Small intestine (tissue), 7 donors: ENCODE results near the gene GPR137C. TPM values are rescaled to one million over a fixed set of nuclear protein-coding genes. Genes with fewer than 3 reads are reported as not detected.

ENCODE experiments used
- DNase-seq, 2 donors: peaks; one replicate each; pipeline versions ENCODE4 v3.0.0 to v3.0.0-alpha.2; 2013
- FAIRE-seq: peaks from 2 replicates; lab custom pipeline; 2012; peaks lifted over from hg19 to GRCh38; lab: Jason Lieb, UNC
- H3K27ac ChIP-seq, 3 donors: one replicate each; pipeline ENCODE4 v1.5.1; 2013; ENCODE audit warnings: low read length in 2 of 3, mild to moderate bottlenecking in 2 of 3, control low read depth in 1 of 3, inconsistent platforms in 1 of 3, low read depth in 1 of 3, moderate library complexity in 1 of 3
- H3K27me3 ChIP-seq, 3 donors: one replicate each; pipeline ENCODE4 v1.6.1; 2013; ENCODE audit warnings: low read length in 3 of 3, inconsistent platforms in 1 of 3; ENCODE audit not compliant: control insufficient read depth in 3 of 3, insufficient read depth in 3 of 3
- H3K36me3 ChIP-seq, 3 donors: one replicate each; pipeline ENCODE4 v1.6.1; 2013; ENCODE audit warnings: low read length in 3 of 3, inconsistent platforms in 1 of 3, low read depth in 1 of 3, mild to moderate bottlenecking in 1 of 3, moderate library complexity in 1 of 3; ENCODE audit not compliant: control insufficient read depth in 3 of 3, insufficient read depth in 2 of 3
- H3K4me1 ChIP-seq, 3 donors: one replicate each; pipeline ENCODE4 v1.6.1; 2013; ENCODE audit warnings: low read length in 2 of 3, inconsistent platforms in 1 of 3, low read depth in 1 of 3, mild to moderate bottlenecking in 1 of 3, moderate library complexity in 1 of 3; ENCODE audit not compliant: control insufficient read depth in 3 of 3, insufficient read depth in 2 of 3
- H3K4me3 ChIP-seq, 3 donors: one replicate each; pipeline ENCODE4 v1.5.1; 2013; ENCODE audit warnings: low read length in 3 of 3, control low read depth in 1 of 3, inconsistent platforms in 1 of 3, low read depth in 1 of 3, mild to moderate bottlenecking in 1 of 3, moderate library complexity in 1 of 3
- H3K9me3 ChIP-seq, 2 donors: one replicate each; pipeline ENCODE4 v1.6.1; 2013; ENCODE audit warnings: low read depth in 1 of 2, low read length in 1 of 2; ENCODE audit not compliant: control insufficient read depth in 2 of 2, insufficient read depth in 1 of 2
- WGBS, 3 donors: extraction: QIAGEN DNeasy Blood & Tissue Kit; methylation state at CpG; one replicate each; pipeline ENCODE4 v1.1.7; 2013; 5-methylcytosine and 5-hydroxymethylcytosine counted together
- polyA plus RNA-seq, 4 donors: library from polyadenylated mRNA; stranded (reverse) in 3 of 4; unstranded in 1 of 4; fragments of 200-250 nt in 3 of 4; fragments of 120-200 nt in 1 of 4; gene quantifications; one replicate each; pipeline versions ENCODE4 v1.2.1 to v1.2.3, GENCODE V29; 2013
- donor health status: healthy with polysubstance abuse.
- donor health status: control.
- donor health status: control.
- donor health status: Bipolar disorder and iron deficiency.
- donor health status: healthy.

GPR137C gene
- polyA plus RNA-seq, 4 donors = 0.72 to 2.0 TPM; not detected in 2

- WGBS, 3 donors = 88 to 100% (median 93%) methylated on average over 1 of the region's 1 CpG
- H3K9me3 ChIP-seq = no peaks in the 10 kb centered on the region
- no peaks in the 10 kb centered on the region for H3K27me3 ChIP-seq
- no peak overlapping the region for H3K4me3 ChIP-seq
- peaks cover 2 to 13% (median 7%) of the 10 kb centered on the region in 3 donors for H3K36me3 ChIP-seq
- H3K4me1 ChIP-seq = no peaks in the 10 kb centered on the region
- H3K27ac ChIP-seq = no peak overlapping the region
- no peak for FAIRE-seq
- no peak for DNase-seq
These were observed 108.2 kb downstream of the GPR137C start for GRCh38 chr14:52660832-52661231.

GRCh38 chr14:52661314-52661713 is 108.7 kb downstream of the GPR137C start:
- Histone ChIP-seq H3K27ac (no peak overlapping the region), H3K9me3 (no peaks in the 10 kb centered on the region), H3K4me3 (no peak overlapping the region), H3K4me1 (no peaks in the 10 kb centered on the region), H3K36me3 (peaks cover 2 to 13% (median 7%) of the 10 kb centered on the region in 3 donors), H3K27me3 (no peaks in the 10 kb centered on the region)
- DNase-seq (no peak), FAIRE-seq (no peak)
- WGBS, 3 donors = 92 to 95% (median 93%) methylated on average over 2 of the region's 2 CpGs

GRCh38 chr14:52663850-52664249 is 111.2 kb downstream of the GPR137C start:
- H3K4me1 ChIP-seq = no peaks in the 10 kb centered on the region
- FAIRE-seq (no peak), DNase-seq (no peak)
- H3K27ac ChIP-seq = no peak overlapping the region
- 19 to 77% (median 49%) methylated on average over 2 of the region's 2 CpGs for WGBS, 3 donors
- H3K36me3 ChIP-seq = peaks cover 0 to 16% (median 6%) of the 10 kb centered on the region in 3 donors
- H3K27me3 ChIP-seq = no peaks in the 10 kb centered on the region
- H3K9me3 ChIP-seq = no peaks in the 10 kb centered on the region
- H3K4me3 ChIP-seq = no peak overlapping the region

GRCh38 chr14:52678591-52678990 is 126.0 kb downstream of the GPR137C start:
- peaks cover 0 to 21% (median 10%) of the 10 kb centered on the region in 3 donors for H3K36me3 ChIP-seq
- no peaks in the 10 kb centered on the region for H3K9me3 ChIP-seq
- H3K4me3 ChIP-seq = no peak overlapping the region
- DNase-seq (peak; percentile 9 to 16), FAIRE-seq (no peak)
- 88 to 97% (median 96%) methylated on average over 2 of the region's 2 CpGs for WGBS, 3 donors
- no peak overlapping the region for H3K27ac ChIP-seq
- no peaks in the 10 kb centered on the region for H3K27me3 ChIP-seq
- H3K4me1 ChIP-seq = no peaks in the 10 kb centered on the region

- FAIRE-seq (no peak), DNase-seq (no peak)
- WGBS, 3 donors = 82 to 88% (median 85%) methylated on average over 2 of the region's 2 CpGs
- no peak overlapping the region for H3K4me3 ChIP-seq
- peaks cover 0 to 9% (median 0%) of the 10 kb centered on the region in 3 donors for H3K4me1 ChIP-seq
- H3K36me3 ChIP-seq = peaks cover 0 to 7% (median 1%) of the 10 kb centered on the region in 3 donors
- H3K9me3 ChIP-seq = no peaks in the 10 kb centered on the region
- no peak overlapping the region for H3K27ac ChIP-seq
- H3K27me3 ChIP-seq = no peaks in the 10 kb centered on the region
These were observed 131.4 kb downstream of the GPR137C start for GRCh38 chr14:52683985-52684520.

- no peak for FAIRE-seq
- Histone ChIP-seq H3K4me3 (no peak overlapping the region), H3K27me3 (no peaks in the 10 kb centered on the region), H3K27ac (no peak overlapping the region), H3K36me3 (peaks cover 0 to 9% (median 0%) of the 10 kb centered on the region in 3 donors), H3K9me3 (no peaks in the 10 kb centered on the region), H3K4me1 (peaks cover 0 to 11% (median 0%) of the 10 kb centered on the region in 3 donors)
- 90 to 98% (median 95%) methylated on average over 1 of the region's 1 CpG for WGBS, 3 donors
- no peak for DNase-seq
These were observed 133.5 kb downstream of the GPR137C start for GRCh38 chr14:52686176-52686575.

Other genes with a start within 250 kb of the GPR137C start
- gene PTGER2, start 238.5 kb upstream of the GPR137C start, polyA plus RNA-seq = 1 to 10 TPM in 3 of 4 donors, under 1 TPM in 1; 0.45 to 5.1 (median 2.9) TPM
- gene TXNDC16, start 331 bp upstream of the GPR137C start, polyA plus RNA-seq = 10 to 100 TPM in 1 of 4 donors, 1 to 10 TPM in 1, under 1 TPM in 2; 0.81 to 14.2 (median 2.0) TPM
- gene ERO1A, start 142.7 kb downstream of the GPR137C start, polyA plus RNA-seq = 10 to 100 TPM in 2 of 4 donors, 1 to 10 TPM in 2; 7.8 to 44.8 (median 14.3) TPM
- 100 to 1,000 TPM in 1 of 4 donors, 10 to 100 TPM in 3; 63.8 to 119 (median 87.7) TPM for gene PSMC6, start 154.4 kb downstream of the GPR137C start, polyA plus RNA-seq
- 10 to 100 TPM in 1 of 4 donors, 1 to 10 TPM in 3; 4.9 to 11.0 (median 6.1) TPM for gene STYX, start 177.3 kb downstream of the GPR137C start, polyA plus RNA-seq
- gene GNPNAT1, start 238.8 kb downstream of the GPR137C start, polyA plus RNA-seq = 10 to 100 TPM; 13.5 to 43.4 (median 21.6) TPM